Psoas muscle (tissue), 8 donors: ENCODE data around the gene ZNF337. TPM values are rescaled to one million over a fixed set of nuclear protein-coding genes. Genes with fewer than 3 reads are reported as not detected.
"Not testable (repeated sequence)": the region's sequence is repeated elsewhere in the genome, so short reads cannot be mapped to it uniquely, and the experiment has no call there.

ENCODE experiments used
- ATAC-seq, 4 donors: fragments of 200-7000 bp; cut with Tn5 transposase; one replicate each; pipeline ENCODE4 v1.9.1; 2020; ENCODE audit warnings: moderate library complexity in 3 of 4, mild to moderate bottlenecking in 2 of 4
- DNase-seq, 2 donors: peaks; one replicate each; pipeline ENCODE4 v3.0.0-alpha.2; 2020
- H3K27ac ChIP-seq: fragments of 200-600 bp; one replicate; pipeline ENCODE4 v1.8.0; 2022
- H3K27me3 ChIP-seq, 3 donors: fragments of 200-600 bp in 1 of 3; one replicate each; pipeline versions ENCODE4 v1.6.1 to v1.8.0; 2013 to 2022; ENCODE audit warnings: low read length in 2 of 3, mild to moderate bottlenecking in 2 of 3, moderate library complexity in 1 of 3; ENCODE audit not compliant: insufficient read depth in 3 of 3
- H3K36me3 ChIP-seq, 2 donors: fragments of 200-600 bp in 1 of 2; one replicate each; pipeline versions ENCODE4 v1.6.1 to v1.8.0; 2013 to 2022; ENCODE audit warnings: low read depth in 1 of 2, mild to moderate bottlenecking in 1 of 2, moderate library complexity in 1 of 2; ENCODE audit not compliant: insufficient read depth in 1 of 2
- H3K4me1 ChIP-seq: fragments of 200-600 bp; one replicate; pipeline ENCODE4 v1.8.0; 2022
- H3K4me3 ChIP-seq: fragments of 200-600 bp; one replicate; pipeline ENCODE4 v1.8.0; 2022; ENCODE audit warnings: mild to moderate bottlenecking
- H3K9me3 ChIP-seq: fragments of 200-600 bp; one replicate; pipeline ENCODE4 v1.8.0; 2022
- WGBS, 3 donors: extraction: QIAGEN DNeasy Blood & Tissue Kit; methylation state at CpG; one replicate each; pipeline versions ENCODE4 v1.1.6 to v1.1.7; 2013; 5-methylcytosine and 5-hydroxymethylcytosine counted together
- intact Hi-C, 2 donors: fragments of 100-400 bp; cut with DNase I; formaldehyde crosslinking; loops; one replicate each; pipeline versions ENCODE4 v1.11.0 to v1.14.2; 2022
- polyA plus RNA-seq, 3 donors: library from polyadenylated mRNA; stranded (reverse); fragments of 200-250 nt; gene quantifications; one replicate each; pipeline ENCODE4 v1.2.3, GENCODE V29; 2013
- total RNA-seq, 4 donors: library from RNA; stranded (reverse); fragmentation: NEBNext Ultra II Directional in 2 of 4; extraction: Animal tissue kit (Norgen Biotek cat#: 25700) in 2 of 4; gene quantifications; one replicate each; pipeline versions ENCODE4 v1.2.1 to v1.2.4, GENCODE V29; 2021 to 2023
- TF ChIP-seq, protein P1 (sequence below): fragments of 200-600 bp; IDR thresholded peaks from one replicate; pipeline ENCODE4 v1.8.0; 2022; ENCODE audit warnings: antibody characterized with exemption
- donor health status: healthy with polysubstance abuse.
- donor health status: DM: no; HTN: no; CAD: no; lungs with moderate emphysema.
- donor health status: Bipolar disorder and iron deficiency.
- donor health status: healthy.
- donor health status: DM: yes; HTN: yes; CAD: no.
- donor health status: DM: no; HTN: no; CAD: no.
- donor health status: DM: no; HTN: no; CAD: no.
- donor health status: DM: yes; HTN: yes; CAD: no.

Gene ZNF337
- total and polyA plus RNA-seq, 7 donors = 4.1 to 12.5 (median 8.0) TPM

DNA sequence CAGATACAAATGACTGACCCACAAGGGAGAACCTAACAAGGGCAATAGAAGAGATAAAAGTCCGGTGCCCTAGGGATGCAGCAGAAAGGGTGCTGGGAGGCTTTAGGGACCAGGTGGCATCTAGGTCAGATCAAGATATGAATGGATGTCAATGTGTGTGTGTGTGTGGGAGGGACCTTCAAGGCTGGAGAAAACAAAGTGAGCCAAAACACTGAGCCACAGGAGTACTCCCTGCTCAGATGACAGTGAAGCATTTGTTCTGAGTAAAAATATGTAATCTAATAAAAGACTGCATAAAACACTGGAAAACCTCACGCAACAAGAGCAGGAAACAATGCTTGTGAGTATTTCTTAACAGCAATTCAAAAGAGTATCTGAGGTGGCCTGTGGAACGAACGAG lies 28.2 kb downstream of the ZNF337 start:
- no peaks in the 10 kb centered on the region for H3K27me3 ChIP-seq
- H3K27ac ChIP-seq = no peak overlapping the region
- TF ChIP-seq, protein P1, sequence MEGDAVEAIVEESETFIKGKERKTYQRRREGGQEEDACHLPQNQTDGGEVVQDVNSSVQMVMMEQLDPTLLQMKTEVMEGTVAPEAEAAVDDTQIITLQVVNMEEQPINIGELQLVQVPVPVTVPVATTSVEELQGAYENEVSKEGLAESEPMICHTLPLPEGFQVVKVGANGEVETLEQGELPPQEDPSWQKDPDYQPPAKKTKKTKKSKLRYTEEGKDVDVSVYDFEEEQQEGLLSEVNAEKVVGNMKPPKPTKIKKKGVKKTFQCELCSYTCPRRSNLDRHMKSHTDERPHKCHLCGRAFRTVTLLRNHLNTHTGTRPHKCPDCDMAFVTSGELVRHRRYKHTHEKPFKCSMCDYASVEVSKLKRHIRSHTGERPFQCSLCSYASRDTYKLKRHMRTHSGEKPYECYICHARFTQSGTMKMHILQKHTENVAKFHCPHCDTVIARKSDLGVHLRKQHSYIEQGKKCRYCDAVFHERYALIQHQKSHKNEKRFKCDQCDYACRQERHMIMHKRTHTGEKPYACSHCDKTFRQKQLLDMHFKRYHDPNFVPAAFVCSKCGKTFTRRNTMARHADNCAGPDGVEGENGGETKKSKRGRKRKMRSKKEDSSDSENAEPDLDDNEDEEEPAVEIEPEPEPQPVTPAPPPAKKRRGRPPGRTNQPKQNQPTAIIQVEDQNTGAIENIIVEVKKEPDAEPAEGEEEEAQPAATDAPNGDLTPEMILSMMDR = no peak
- no peaks in the 10 kb centered on the region for H3K9me3 ChIP-seq
- ATAC-seq (no peak), DNase-seq (no peak)
- intact Hi-C loops = no loop called here
- H3K36me3 ChIP-seq = peaks cover under 1 to 8% of the 10 kb centered on the region in 2 donors
- H3K4me1 ChIP-seq = no peaks in the 10 kb centered on the region
- 85 to 89% (median 88%) methylated on average over 4 of the region's 4 CpGs for WGBS, 3 donors
- no peak overlapping the region for H3K4me3 ChIP-seq

DNA sequence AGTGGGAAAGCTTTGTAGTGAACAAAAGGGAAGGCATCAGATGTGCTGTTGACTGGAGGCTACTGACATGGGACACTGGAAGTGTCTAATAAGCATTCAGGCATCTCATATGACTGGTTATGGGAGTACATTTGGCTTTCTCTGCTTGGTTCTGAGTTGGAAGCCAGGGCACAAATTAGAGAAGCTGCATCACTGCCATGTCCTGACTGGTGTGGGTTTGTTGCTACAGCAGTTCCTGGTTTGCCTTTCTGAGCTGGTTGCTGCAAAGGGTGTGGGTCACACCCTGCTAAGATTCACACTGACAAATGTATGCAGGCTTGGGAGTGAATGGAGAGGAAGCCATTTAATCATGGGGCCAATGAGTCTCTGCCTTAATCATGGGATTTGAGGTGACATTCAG lies 36.7 kb downstream of the ZNF337 start:
- TF ChIP-seq, protein P1 = no peak
- intact Hi-C loops = no loop called here
- no peak overlapping the region for H3K27ac ChIP-seq
- no peaks in the 10 kb centered on the region for H3K4me1 ChIP-seq
- DNase-seq (no peak), ATAC-seq (no peak)
- H3K4me3 ChIP-seq = no peak overlapping the region
- H3K36me3 ChIP-seq = no peaks in the 10 kb centered on the region
- no peaks in the 10 kb centered on the region for H3K27me3 ChIP-seq
- H3K9me3 ChIP-seq = no peaks in the 10 kb centered on the region

DNA sequence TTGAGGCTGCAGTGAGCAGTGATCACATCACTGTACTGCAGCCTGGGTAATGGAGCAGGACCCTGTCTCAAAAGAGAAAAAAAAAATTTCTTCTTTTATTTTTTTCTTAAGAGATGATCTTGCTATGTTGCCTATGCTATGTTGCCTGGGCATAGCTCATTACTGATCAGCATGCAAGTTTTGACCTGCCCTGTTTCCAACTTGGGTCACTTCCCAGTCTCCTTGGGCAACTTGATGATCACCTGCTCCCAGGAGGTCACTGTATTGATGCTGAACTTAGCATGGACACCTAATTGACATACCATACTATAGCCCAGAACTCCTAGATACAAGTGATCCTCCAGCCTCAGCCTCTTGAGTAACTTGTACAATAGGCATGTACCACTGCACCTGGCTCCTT lies 42.2 kb downstream of the ZNF337 start:
- no peak for ATAC-seq
- intact Hi-C loops = no loop called here
- Histone ChIP-seq H3K4me3 (no peak overlapping the region), H3K36me3 (no peaks in the 10 kb centered on the region), H3K27me3 (no peaks in the 10 kb centered on the region), H3K4me1 (no peaks in the 10 kb centered on the region), H3K9me3 (no peaks in the 10 kb centered on the region), H3K27ac (no peak overlapping the region)
- TF ChIP-seq, protein P1 = no peak
- no peak for DNase-seq

DNA sequence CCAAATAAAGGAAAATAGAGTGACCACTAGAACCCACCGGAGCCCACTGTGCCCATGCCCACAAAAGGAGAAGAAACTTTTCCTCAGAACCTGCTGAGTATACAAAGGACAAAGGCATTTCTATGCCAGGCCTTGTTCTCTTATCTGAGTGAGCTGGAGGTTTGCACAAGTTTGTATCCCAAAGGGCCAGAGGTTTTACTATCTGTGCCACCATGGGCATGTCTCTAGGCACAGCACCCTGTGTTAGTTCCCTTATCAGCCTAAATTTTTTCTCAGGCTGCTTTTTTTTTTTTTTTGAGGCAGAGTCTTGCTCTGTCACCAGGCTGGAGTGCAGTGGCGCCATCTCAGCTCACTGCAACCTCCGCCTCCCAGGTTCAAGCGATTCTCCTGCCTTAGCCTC lies 43.8 kb downstream of the ZNF337 start:
- H3K36me3 ChIP-seq, H3K27ac ChIP-seq, H3K9me3 ChIP-seq, H3K27me3 ChIP-seq, intact Hi-C loops, ATAC-seq, H3K4me1 ChIP-seq, H3K4me3 ChIP-seq, DNase-seq: not testable (repeated sequence)
- 96 to 100% (median 98%) methylated on average over 4 of the region's 4 CpGs for WGBS, 3 donors

DNA sequence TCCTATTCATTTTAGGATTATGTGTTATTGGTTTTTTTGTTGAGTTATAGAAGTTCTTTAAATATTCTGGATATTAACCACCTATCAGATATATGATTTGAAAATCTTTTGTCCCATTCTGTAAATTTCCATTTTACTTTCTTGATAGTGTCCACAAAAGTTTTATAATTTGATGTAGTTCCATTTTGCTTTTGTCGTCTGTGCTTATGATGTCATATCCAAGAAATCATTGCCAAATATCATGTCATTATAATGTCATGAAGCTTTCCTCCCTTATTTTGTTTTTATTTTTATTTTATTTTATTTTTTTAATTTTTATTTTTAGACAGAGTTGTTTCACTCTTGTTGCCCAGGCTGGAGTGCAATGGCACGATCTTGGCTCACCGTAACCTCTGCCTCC lies 51.8 kb downstream of the ZNF337 start:
- TF ChIP-seq, protein P1 = no peak
- Histone ChIP-seq H3K9me3 (no peaks in the 10 kb centered on the region), H3K27ac (no peak overlapping the region), H3K36me3 (no peaks in the 10 kb centered on the region), H3K4me3 (no peak overlapping the region), H3K4me1 (no peaks in the 10 kb centered on the region), H3K27me3 (no peaks in the 10 kb centered on the region)
- 86 to 95% (median 93%) methylated on average over 3 of the region's 3 CpGs for WGBS, 3 donors
- no peak for ATAC-seq
- no peak for DNase-seq
- intact Hi-C loops = no loop called here
